NOMO-1 treated with dmso at 0.1 percent for 144 hours (cell line): ENCODE measurements around the gene CHRNG.

Source experiments
- DNase-seq: peaks from one replicate; lab custom pipeline; 2025; ENCODE audit not compliant: unreplicated experiment; lab: John Stamatoyannopoulos, UW

Gene CHRNG

GRCh38 chr2:232575404-232575746 is 35.9 kb downstream of the CHRNG start:
- DNase-seq, result no peak

GRCh38 chr2:232576995-232577394 is 37.5 kb downstream of the CHRNG start:
- no peak for DNase-seq

GRCh38 chr2:232577841-232578240 is 38.3 kb downstream of the CHRNG start:
- DNase-seq, result no peak

- no peak for DNase-seq
Measured at GRCh38 chr2:232578626-232579025, 39.1 kb downstream of the CHRNG start.

GRCh38 chr2:232580648-232580981 is 41.1 kb downstream of the CHRNG start:
- DNase-seq, result no peak

GRCh38 chr2:232581725-232582124 is 42.2 kb downstream of the CHRNG start:
- DNase-seq, result no peak

GRCh38 chr2:232584238-232584637 is 44.7 kb downstream of the CHRNG start:
- DNase-seq, result no peak

- DNase-seq, result no peak
Measured at GRCh38 chr2:232586943-232587505, 47.5 kb downstream of the CHRNG start.

- DNase-seq, result no peak
Measured at GRCh38 chr2:232587512-232587911, 48.0 kb downstream of the CHRNG start.

GRCh38 chr2:232588031-232588430 is 48.5 kb downstream of the CHRNG start:
- no peak for DNase-seq

GRCh38 chr2:232588680-232589585 is 49.4 kb downstream of the CHRNG start:
- no peak for DNase-seq

- no peak for DNase-seq
Measured at GRCh38 chr2:232592772-232593395, 53.4 kb downstream of the CHRNG start.

- DNase-seq, result no peak
Measured at GRCh38 chr2:232593982-232594381, 54.5 kb downstream of the CHRNG start.
